GM12865 (cell line): ENCODE measurements around the gene TFAP2C.

Experiments used
- DNase-seq: peaks from one replicate; pipeline ENCODE4 v3.0.0; 2010; ENCODE audit warnings: low read depth
- H3K4me3 ChIP-seq: 2 replicates; pipeline ENCODE4 v1.5.1; 2011; ENCODE audit warnings: mild to moderate bottlenecking, low read depth, low read length, control low read depth
- CTCF ChIP-seq: IDR thresholded peaks from 2 replicates; pipeline ENCODE4 v1.5.1; 2011; ENCODE audit warnings: low read length, control low read depth, low read depth, inconsistent platforms; ENCODE audit not compliant: insufficient read depth; ENCODE audit errors: missing control alignments

Gene TFAP2C

GRCh38 chr20:56685879-56686278 is 56.8 kb downstream of the TFAP2C start:
- no peak for DNase-seq
- H3K4me3 ChIP-seq, result no peak overlapping the region
- no peak for TF ChIP-seq CTCF

GRCh38 chr20:56687061-56687460 is 58.0 kb downstream of the TFAP2C start:
- no peak for TF ChIP-seq CTCF
- H3K4me3 ChIP-seq, result no peak overlapping the region
- DNase-seq, result no peak

- no peak for TF ChIP-seq CTCF
- no peak for DNase-seq
- no peak overlapping the region for H3K4me3 ChIP-seq
Measured at GRCh38 chr20:56688106-56688505, 59.0 kb downstream of the TFAP2C start.
